ENCODE results near the gene JUN. TPM values are rescaled to one million over a fixed set of nuclear protein-coding genes. Genes with fewer than 3 reads are reported as not detected.

JUN gene
- total RNA-seq, 1 experiment from 2014 or later, result 74.7 TPM

GRCh38 chr1:58808077-58808476 is 24.2 kb upstream of the JUN start:
- Histone ChIP-seq H3K4me3 (no peak overlapping the region), H3K79me2 (ENCODE audit: low read depth) (no peaks in the 10 kb centered on the region), H3K4me1 (replicated peaks; ENCODE audit: insufficient read depth) (peaks cover 46% of the 10 kb centered on the region), H3F3A (ENCODE audit: insufficient read depth, low read depth) (peaks cover 24% of the 10 kb centered on the region), H3K36me3 (ENCODE audit: low read depth) (no peaks in the 10 kb centered on the region), H4K20me1 (ENCODE audit: insufficient read depth) (no peaks in the 10 kb centered on the region), H3K4me2 (no peak overlapping the region), H3K27ac (no peak overlapping the region), H2AFZ (no peak overlapping the region), H3K27me3 (ENCODE audit: insufficient read depth, low read depth) (no peaks in the 10 kb centered on the region), H3K9me2 (ENCODE audit: insufficient read depth) (no peaks in the 10 kb centered on the region), H3K9me3 (ENCODE audit: insufficient read depth, low read depth) (peaks cover 7% of the 10 kb centered on the region; the same call in 1 of the 2 replicates)
- no peak for TF ChIP-seq EZH2 (IDR thresholded peaks at IDR 0.05; ENCODE audit: low read depth)
- TF ChIP-seq CTCF (conservative IDR thresholded peaks at IDR 0.05), result no peak
- POLR2A ChIA-PET (ENCODE audit: unreplicated experiment), result interaction anchor here (0.6 to 0.7 kb wide), 2 partner anchors 119 to 209 kb away, joined by 3 to 16 read pairs; no protein-coding TSS in a partner anchor
- DNase-seq, result no peak
- BruUV-seq (replicated peaks), result no TSS peak
- CTCF ChIA-PET, result interaction anchor here (0.6 kb wide), 2 partner anchors 8 to 101 kb away, joined by 7 to 8 read pairs; no protein-coding TSS in a partner anchor
- intact Hi-C loops (cut with micrococcal nuclease; ENCODE audit: unreplicated experiment), result no loop called here

GRCh38 chr1:58805716-58806571 is 22.1 kb upstream of the JUN start:
- TF ChIP-seq CTCF (conservative IDR thresholded peaks at IDR 0.05) (no peak), EZH2 (IDR thresholded peaks at IDR 0.05; ENCODE audit: low read depth) (no peak)
- no peaks in the 10 kb centered on the region for H3K36me3 ChIP-seq (ENCODE audit: low read depth)
- no peak overlapping the region for H2AFZ ChIP-seq
- intact Hi-C loops (cut with micrococcal nuclease; ENCODE audit: unreplicated experiment), result no loop called here
- H3K79me2 ChIP-seq (ENCODE audit: low read depth), result no peaks in the 10 kb centered on the region
- POLR2A ChIA-PET (ENCODE audit: unreplicated experiment), result interaction anchor here (0.6 kb wide), 1 partner anchor 86 kb away, joined by 5 read pairs; no protein-coding TSS in a partner anchor
- no peak overlapping the region for H3K4me2 ChIP-seq
- CTCF ChIA-PET, result no interaction called here
- BruUV-seq (replicated peaks), result no TSS peak
- DNase-seq, result no peak
- H3K27me3 ChIP-seq (ENCODE audit: insufficient read depth, low read depth), result no peaks in the 10 kb centered on the region
- peaks cover 12% of the 10 kb centered on the region; the same call in 1 of the 2 replicates for H3F3A ChIP-seq (ENCODE audit: insufficient read depth, low read depth)
- H3K4me3 ChIP-seq, result no peak overlapping the region
- no peak overlapping the region for H3K27ac ChIP-seq
- H3K9me2 ChIP-seq (ENCODE audit: insufficient read depth), result no peaks in the 10 kb centered on the region
- no peaks in the 10 kb centered on the region for H4K20me1 ChIP-seq (ENCODE audit: insufficient read depth)
- peaks cover 30% of the 10 kb centered on the region for H3K4me1 ChIP-seq (replicated peaks; ENCODE audit: insufficient read depth)
- H3K9me3 ChIP-seq (ENCODE audit: insufficient read depth, low read depth), result peaks cover 4% of the 10 kb centered on the region; the same call in 1 of the 2 replicates

- Histone ChIP-seq H3K79me2 (ENCODE audit: low read depth) (no peaks in the 10 kb centered on the region), H3K27ac (peak overlapping the region; percentile 45), H3K36me3 (ENCODE audit: low read depth) (no peaks in the 10 kb centered on the region), H2AFZ (no peak overlapping the region), H3K9me3 (ENCODE audit: insufficient read depth, low read depth) (no peaks in the 10 kb centered on the region), H3K27me3 (ENCODE audit: insufficient read depth, low read depth) (no peaks in the 10 kb centered on the region), H3K4me1 (replicated peaks; ENCODE audit: insufficient read depth) (peaks cover 29% of the 10 kb centered on the region), H3K9me2 (ENCODE audit: insufficient read depth) (no peaks in the 10 kb centered on the region), H3K4me2 (peak overlapping the region; percentile 54), H3F3A (ENCODE audit: insufficient read depth, low read depth) (0 out of 2 replicates have a peak, but pooled peaks cover 10% of the 10 kb centered on the region), H3K4me3 (no peak overlapping the region), H4K20me1 (ENCODE audit: insufficient read depth) (no peaks in the 10 kb centered on the region)
- intact Hi-C loops (cut with micrococcal nuclease; ENCODE audit: unreplicated experiment), result no loop called here
- TF ChIP-seq CTCF (conservative IDR thresholded peaks at IDR 0.05) (0 out of 2 replicates have a peak, but pooled peaks have one; percentile 16), EZH2 (IDR thresholded peaks at IDR 0.05; ENCODE audit: low read depth) (no peak)
- DNase-seq, result peak; percentile 62 to 65
- no TSS peak for BruUV-seq (replicated peaks)
- ChIA-PET POLR2A (ENCODE audit: unreplicated experiment) (interaction anchor here (0.6 to 1.2 kb wide), 4 partner anchors 9 to 646 kb away, joined by 5 to 10 read pairs (median 7); partner anchors contain the start of gene JUN), CTCF (no interaction called here)
Observed at GRCh38 chr1:58804853-58805565, 21.2 kb upstream of the JUN start.

Measured in PC-9 (cell line).